ENCODE data around the gene OTUD5.

DNA sequence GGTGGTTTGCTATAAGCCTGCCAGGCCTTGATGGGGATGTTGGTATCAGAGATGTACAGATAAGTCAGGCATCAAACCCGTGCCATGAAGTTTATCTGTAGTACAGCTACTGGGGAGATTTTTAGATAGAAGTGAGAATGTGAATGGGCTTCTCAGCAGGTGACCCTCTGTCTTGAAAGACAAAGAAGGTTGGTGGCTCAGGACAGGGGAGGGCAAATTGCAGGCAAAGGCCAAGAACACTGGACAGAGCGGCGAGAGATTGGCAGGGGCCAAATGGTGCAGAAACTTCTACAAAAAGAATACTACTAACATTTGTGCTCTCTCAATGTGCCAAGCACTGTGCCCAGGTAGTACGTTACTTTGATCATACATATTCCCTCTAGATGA, 36.7 kb downstream of the OTUD5 start:
- TF ChIP-seq, protein P1, sequence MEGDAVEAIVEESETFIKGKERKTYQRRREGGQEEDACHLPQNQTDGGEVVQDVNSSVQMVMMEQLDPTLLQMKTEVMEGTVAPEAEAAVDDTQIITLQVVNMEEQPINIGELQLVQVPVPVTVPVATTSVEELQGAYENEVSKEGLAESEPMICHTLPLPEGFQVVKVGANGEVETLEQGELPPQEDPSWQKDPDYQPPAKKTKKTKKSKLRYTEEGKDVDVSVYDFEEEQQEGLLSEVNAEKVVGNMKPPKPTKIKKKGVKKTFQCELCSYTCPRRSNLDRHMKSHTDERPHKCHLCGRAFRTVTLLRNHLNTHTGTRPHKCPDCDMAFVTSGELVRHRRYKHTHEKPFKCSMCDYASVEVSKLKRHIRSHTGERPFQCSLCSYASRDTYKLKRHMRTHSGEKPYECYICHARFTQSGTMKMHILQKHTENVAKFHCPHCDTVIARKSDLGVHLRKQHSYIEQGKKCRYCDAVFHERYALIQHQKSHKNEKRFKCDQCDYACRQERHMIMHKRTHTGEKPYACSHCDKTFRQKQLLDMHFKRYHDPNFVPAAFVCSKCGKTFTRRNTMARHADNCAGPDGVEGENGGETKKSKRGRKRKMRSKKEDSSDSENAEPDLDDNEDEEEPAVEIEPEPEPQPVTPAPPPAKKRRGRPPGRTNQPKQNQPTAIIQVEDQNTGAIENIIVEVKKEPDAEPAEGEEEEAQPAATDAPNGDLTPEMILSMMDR (IDR thresholded peaks at IDR 0.05) = no peak
- TF ChIP-seq POLR2A (IDR thresholded peaks at IDR 0.05) = no peak

All from testis (tissue), 2 donors.